Suppressor macrophage treated with lipopolysaccharide for 4 hours (primary cell): ENCODE measurements around the gene NDUFS6.
"Not testable (repeated sequence)": the region's sequence is repeated elsewhere in the genome, so short reads cannot be mapped to it uniquely, and the experiment has no call there.

ENCODE experiments used
- DNase-seq: peaks from one replicate; pipeline ENCODE4 v3.0.0-alpha.2; 2020

The NDUFS6 gene

GRCh38 chr5:1799602-1800471 is 1.4 kb upstream of the NDUFS6 start, which contains the start of gene MRPL36:
MRPL36 (minus strand) TSS chr5:1799837; CDS start chr5:1798935, 902 bp downstream.
- peak; percentile 98 for DNase-seq

GRCh38 chr5:1800472-1801221 is 560 bp upstream of the NDUFS6 start:
- DNase-seq: peak; percentile 9

GRCh38 chr5:1801967-1802295 is 724 bp downstream of the NDUFS6 start:
- DNase-seq: no peak

GRCh38 chr5:1803192-1803591 is 2.0 kb downstream of the NDUFS6 start:
- no peak for DNase-seq

- DNase-seq: no peak
Measured at GRCh38 chr5:1804001-1804690, 2.9 kb downstream of the NDUFS6 start.

- DNase-seq: no peak
Measured at GRCh38 chr5:1805326-1805725, 4.1 kb downstream of the NDUFS6 start.

GRCh38 chr5:1805736-1806135 is 4.5 kb downstream of the NDUFS6 start:
- no peak for DNase-seq

- no peak for DNase-seq
Measured at GRCh38 chr5:1806199-1806598, 5.0 kb downstream of the NDUFS6 start.

GRCh38 chr5:1806974-1807373 is 5.8 kb downstream of the NDUFS6 start:
- DNase-seq: no peak

GRCh38 chr5:1807451-1808185 is 6.4 kb downstream of the NDUFS6 start:
- no peak for DNase-seq

- DNase-seq: no peak
Measured at GRCh38 chr5:1808439-1808838, 7.2 kb downstream of the NDUFS6 start.

GRCh38 chr5:1809416-1810035 is 8.3 kb downstream of the NDUFS6 start:
- no peak for DNase-seq

- no peak for DNase-seq
Measured at GRCh38 chr5:1810581-1811101, 9.4 kb downstream of the NDUFS6 start.

GRCh38 chr5:1814183-1815020 is 13.2 kb downstream of the NDUFS6 start:
- no peak for DNase-seq

- DNase-seq: no peak
Measured at GRCh38 chr5:1815071-1815786, 14.0 kb downstream of the NDUFS6 start.

- DNase-seq: no peak
Measured at GRCh38 chr5:1815881-1816292, 14.7 kb downstream of the NDUFS6 start.

- DNase-seq: not testable (repeated sequence)
Measured at GRCh38 chr5:1816495-1817089, 15.4 kb downstream of the NDUFS6 start.

- DNase-seq: no peak
Measured at GRCh38 chr5:1817261-1818043, 16.2 kb downstream of the NDUFS6 start.

- DNase-seq: no peak
Measured at GRCh38 chr5:1818784-1819183, 17.6 kb downstream of the NDUFS6 start.
